ENCODE data around the gene UBE2V1.

DNA sequence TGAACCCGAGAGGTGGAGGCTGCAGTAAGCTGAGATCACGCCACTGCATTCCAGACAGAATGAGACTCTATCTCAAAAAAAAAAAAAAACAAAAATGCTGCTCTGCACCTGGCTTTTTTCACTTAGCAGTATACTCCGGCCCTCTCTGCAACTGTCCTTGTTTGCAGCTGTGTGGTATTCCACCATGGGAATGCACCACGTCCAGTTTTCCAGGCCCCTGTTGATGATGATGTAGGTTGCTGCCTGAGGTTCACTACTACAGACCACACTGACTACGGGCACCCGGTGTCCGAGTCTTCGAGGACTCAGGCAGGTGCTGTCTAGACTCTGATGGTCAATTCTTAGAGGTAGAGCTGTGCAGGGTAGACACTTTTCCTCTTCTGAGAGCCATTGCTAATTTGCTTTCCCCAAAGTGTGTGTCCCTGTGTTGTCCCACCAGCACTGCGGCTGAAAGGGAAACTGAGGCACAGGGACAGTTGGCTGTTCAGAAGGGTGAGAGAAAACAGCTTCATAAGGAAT is 56.5 kb downstream of the UBE2V1 start:
- TF ChIP-seq, protein P1, sequence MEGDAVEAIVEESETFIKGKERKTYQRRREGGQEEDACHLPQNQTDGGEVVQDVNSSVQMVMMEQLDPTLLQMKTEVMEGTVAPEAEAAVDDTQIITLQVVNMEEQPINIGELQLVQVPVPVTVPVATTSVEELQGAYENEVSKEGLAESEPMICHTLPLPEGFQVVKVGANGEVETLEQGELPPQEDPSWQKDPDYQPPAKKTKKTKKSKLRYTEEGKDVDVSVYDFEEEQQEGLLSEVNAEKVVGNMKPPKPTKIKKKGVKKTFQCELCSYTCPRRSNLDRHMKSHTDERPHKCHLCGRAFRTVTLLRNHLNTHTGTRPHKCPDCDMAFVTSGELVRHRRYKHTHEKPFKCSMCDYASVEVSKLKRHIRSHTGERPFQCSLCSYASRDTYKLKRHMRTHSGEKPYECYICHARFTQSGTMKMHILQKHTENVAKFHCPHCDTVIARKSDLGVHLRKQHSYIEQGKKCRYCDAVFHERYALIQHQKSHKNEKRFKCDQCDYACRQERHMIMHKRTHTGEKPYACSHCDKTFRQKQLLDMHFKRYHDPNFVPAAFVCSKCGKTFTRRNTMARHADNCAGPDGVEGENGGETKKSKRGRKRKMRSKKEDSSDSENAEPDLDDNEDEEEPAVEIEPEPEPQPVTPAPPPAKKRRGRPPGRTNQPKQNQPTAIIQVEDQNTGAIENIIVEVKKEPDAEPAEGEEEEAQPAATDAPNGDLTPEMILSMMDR (IDR thresholded peaks at IDR 0.05; ENCODE audit: poor library complexity), result no peak
- no peak for TF ChIP-seq EZH2phosphoT487 (IDR thresholded peaks at IDR 0.05; ENCODE audit: low read depth, severe bottlenecking, unreplicated experiment)
